ENCODE results near the gene TMEM72.

Gene TMEM72

GRCh38 chr10:44902941-44903545 lies 8.1 kb upstream of the TMEM72 start:
- no peak for TF ChIP-seq ZNF8 (CRISPR knock-in tag; IDR thresholded peaks at IDR 0.05)
- no peak for ATAC-seq

- no peak for ATAC-seq
- no peak for TF ChIP-seq OSR1 (CRISPR knock-in tag; IDR thresholded peaks at IDR 0.05)
- no peak for TF ChIP-seq POU6F1 (CRISPR knock-in tag; IDR thresholded peaks at IDR 0.05; ENCODE audit: borderline replicate concordance, low read depth)
- TF ChIP-seq CREB5 (CRISPR knock-in tag; IDR thresholded peaks at IDR 0.05; ENCODE audit: low read depth) = no peak
- TF ChIP-seq GLIS3 (CRISPR knock-in tag; IDR thresholded peaks at IDR 0.05) = no peak
- TF ChIP-seq CSDC2 (CRISPR knock-in tag; IDR thresholded peaks at IDR 0.05) = no peak
Measured at GRCh38 chr10:44906486-44906885, 4.7 kb upstream of the TMEM72 start.

- no peak for ATAC-seq
- no peak for TF ChIP-seq ZNF8 (CRISPR knock-in tag; IDR thresholded peaks at IDR 0.05)
- TF ChIP-seq TOX (CRISPR knock-in tag; IDR thresholded peaks at IDR 0.05; ENCODE audit: borderline replicate concordance) = no peak
- no peak for TF ChIP-seq TSHZ2 (CRISPR knock-in tag; IDR thresholded peaks at IDR 0.05)
- no peak for TF ChIP-seq BACH2 (CRISPR knock-in tag; IDR thresholded peaks at IDR 0.05; ENCODE audit: borderline replicate concordance)
- no peak for TF ChIP-seq ESRRG (CRISPR knock-in tag; IDR thresholded peaks at IDR 0.05)
- no peak for TF ChIP-seq ZFP30 (CRISPR knock-in tag; IDR thresholded peaks at IDR 0.05)
- no peak for TF ChIP-seq CREB5 (CRISPR knock-in tag; IDR thresholded peaks at IDR 0.05; ENCODE audit: low read depth)
Measured at GRCh38 chr10:44907556-44907955, 3.6 kb upstream of the TMEM72 start.

- TF ChIP-seq ESRRG (CRISPR knock-in tag; IDR thresholded peaks at IDR 0.05) (no peak), SNAI2 (CRISPR knock-in tag; IDR thresholded peaks at IDR 0.05) (no peak), ZC3H10 (CRISPR knock-in tag; IDR thresholded peaks at IDR 0.05) (no peak), PATZ1 (CRISPR knock-in tag; IDR thresholded peaks at IDR 0.05; ENCODE audit: borderline replicate concordance) (no peak), ZNF8 (CRISPR knock-in tag; IDR thresholded peaks at IDR 0.05) (no peak), CREB5 (CRISPR knock-in tag; IDR thresholded peaks at IDR 0.05; ENCODE audit: low read depth) (no peak), TSHZ2 (CRISPR knock-in tag; IDR thresholded peaks at IDR 0.05) (no peak)
- ATAC-seq = peak; percentile 67; the same call in 2 of the 3 replicates
Measured at GRCh38 chr10:44908066-44908749, 2.9 kb upstream of the TMEM72 start.

Measured in SK-N-SH treated with all-trans-retinoic acid at 6 μM for 48 hours (cell line).